IPS-11a (cell line): Measurements from ENCODE around the gene PLEKHA1.

Experiments
- H3K4me3 ChIP-seq: one replicate; pipeline ENCODE4 v1.5.1; 2013; ENCODE audit warnings: low read depth, low read length, control low read depth

PLEKHA1 gene

GRCh38 chr10:122475591-122476332 is 101.3 kb downstream of the PLEKHA1 start:
- no peak overlapping the region for H3K4me3 ChIP-seq

- H3K4me3 ChIP-seq = no peak overlapping the region
These were observed 101.8 kb downstream of the PLEKHA1 start for GRCh38 chr10:122476333-122476695.

GRCh38 chr10:122477436-122477835 is 102.9 kb downstream of the PLEKHA1 start:
- no peak overlapping the region for H3K4me3 ChIP-seq

GRCh38 chr10:122478971-122479370 is 104.5 kb downstream of the PLEKHA1 start:
- H3K4me3 ChIP-seq = no peak overlapping the region

- H3K4me3 ChIP-seq = no peak overlapping the region
These were observed 105.8 kb downstream of the PLEKHA1 start for GRCh38 chr10:122480146-122480833.

GRCh38 chr10:122481296-122482056 is 107.0 kb downstream of the PLEKHA1 start:
- no peak overlapping the region for H3K4me3 ChIP-seq
